Erythroblast (primary cell): ENCODE data around the gene TYK2.

Experiments
- GATA1 ChIP-seq: IDR thresholded peaks from 2 replicates; pipeline ENCODE4 v1.6.1; 2011; ENCODE audit warnings: low read depth, mild to moderate bottlenecking, control low read depth, low read length, moderate library complexity
- POLR2A ChIP-seq: IDR thresholded peaks from 2 replicates; pipeline ENCODE4 v1.6.1; 2011; ENCODE audit warnings: mild to moderate bottlenecking, low read length

- TF ChIP-seq POLR2A (no peak), GATA1 (no peak)
Measured at GRCh38 chr19:10317857-10318462, 62.4 kb downstream of the TYK2 start.
